Suprapubic skin (tissue), 4 donors: ENCODE measurements around the gene RCAN2.

ENCODE experiments used
- EP300 ChIP-seq: sonication (generic); formaldehyde crosslinking; IDR thresholded peaks from one replicate; pipeline ENCODE4 v1.6.1; 2017; ENCODE audit warnings: antibody characterized with exemption
- POLR2A ChIP-seq, 2 donors: fragments of 450-650 bp; IDR thresholded peaks; one replicate each; pipeline ENCODE4 v1.6.1; 2017; ENCODE audit warnings: antibody characterized with exemption in 2 of 2, mild to moderate bottlenecking in 2 of 2, moderate library complexity in 2 of 2
- POLR2AphosphoS5 ChIP-seq, 3 donors: sonication (generic); formaldehyde crosslinking; IDR thresholded peaks; one replicate each; pipeline ENCODE4 v1.6.1; 2017; ENCODE audit warnings: antibody characterized with exemption in 3 of 3
- TF ChIP-seq, protein P1 (sequence below), 2 donors: fragments of 200-600 bp in 1 of 2; fragments of 450-650 bp in 1 of 2; sonication (generic) in 1 of 2; IDR thresholded peaks; one replicate each; pipeline ENCODE4 v1.5.1; 2016 to 2019; ENCODE audit warnings: antibody characterized with exemption in 2 of 2, mild to moderate bottlenecking in 1 of 2, moderate library complexity in 1 of 2

DNA sequence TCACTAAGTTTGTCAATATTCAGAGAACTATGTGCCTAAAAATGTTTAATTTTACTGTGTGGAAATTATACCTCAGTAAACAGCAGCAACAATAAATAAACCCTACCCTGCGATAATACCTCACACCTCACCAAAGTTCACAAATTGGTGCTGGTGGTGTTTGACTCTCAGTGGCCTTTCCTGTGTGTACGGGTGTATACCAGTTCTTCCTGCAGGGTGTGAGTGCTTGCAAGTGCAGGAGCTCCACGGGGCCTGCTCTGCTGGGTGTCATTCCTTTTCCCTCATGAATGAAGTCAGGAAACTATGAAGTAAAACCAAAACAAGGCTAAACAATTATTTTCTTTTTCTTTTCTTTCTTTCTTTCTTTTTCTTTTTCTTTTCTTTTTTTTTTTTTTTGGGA is 316.3 kb downstream of the RCAN2 start:
- TF ChIP-seq, protein P1, sequence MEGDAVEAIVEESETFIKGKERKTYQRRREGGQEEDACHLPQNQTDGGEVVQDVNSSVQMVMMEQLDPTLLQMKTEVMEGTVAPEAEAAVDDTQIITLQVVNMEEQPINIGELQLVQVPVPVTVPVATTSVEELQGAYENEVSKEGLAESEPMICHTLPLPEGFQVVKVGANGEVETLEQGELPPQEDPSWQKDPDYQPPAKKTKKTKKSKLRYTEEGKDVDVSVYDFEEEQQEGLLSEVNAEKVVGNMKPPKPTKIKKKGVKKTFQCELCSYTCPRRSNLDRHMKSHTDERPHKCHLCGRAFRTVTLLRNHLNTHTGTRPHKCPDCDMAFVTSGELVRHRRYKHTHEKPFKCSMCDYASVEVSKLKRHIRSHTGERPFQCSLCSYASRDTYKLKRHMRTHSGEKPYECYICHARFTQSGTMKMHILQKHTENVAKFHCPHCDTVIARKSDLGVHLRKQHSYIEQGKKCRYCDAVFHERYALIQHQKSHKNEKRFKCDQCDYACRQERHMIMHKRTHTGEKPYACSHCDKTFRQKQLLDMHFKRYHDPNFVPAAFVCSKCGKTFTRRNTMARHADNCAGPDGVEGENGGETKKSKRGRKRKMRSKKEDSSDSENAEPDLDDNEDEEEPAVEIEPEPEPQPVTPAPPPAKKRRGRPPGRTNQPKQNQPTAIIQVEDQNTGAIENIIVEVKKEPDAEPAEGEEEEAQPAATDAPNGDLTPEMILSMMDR (IDR thresholded peaks at IDR 0.05): no peak
- TF ChIP-seq POLR2A (IDR thresholded peaks at IDR 0.05) (no peak), EP300 (no peak), POLR2AphosphoS5 (IDR thresholded peaks at IDR 0.05) (no peak)
